GM19328 (cell line): ENCODE measurements around the gene ZC3H7A.
A peak's percentile ranks its signal among the peaks of the same experiment; 100 is the strongest.
"Not testable (repeated sequence)": the region's sequence is repeated elsewhere in the genome, so short reads cannot be mapped to it uniquely, and the experiment has no call there.

Source experiments
- ATAC-seq: cut with Tn5 transposase; IDR thresholded peaks from one replicate; pipeline ENCODE4 v1.9.1; 2021; ENCODE audit warnings: mild to moderate bottlenecking, moderate library complexity; ENCODE audit not compliant: unreplicated experiment

The ZC3H7A gene, protein sequence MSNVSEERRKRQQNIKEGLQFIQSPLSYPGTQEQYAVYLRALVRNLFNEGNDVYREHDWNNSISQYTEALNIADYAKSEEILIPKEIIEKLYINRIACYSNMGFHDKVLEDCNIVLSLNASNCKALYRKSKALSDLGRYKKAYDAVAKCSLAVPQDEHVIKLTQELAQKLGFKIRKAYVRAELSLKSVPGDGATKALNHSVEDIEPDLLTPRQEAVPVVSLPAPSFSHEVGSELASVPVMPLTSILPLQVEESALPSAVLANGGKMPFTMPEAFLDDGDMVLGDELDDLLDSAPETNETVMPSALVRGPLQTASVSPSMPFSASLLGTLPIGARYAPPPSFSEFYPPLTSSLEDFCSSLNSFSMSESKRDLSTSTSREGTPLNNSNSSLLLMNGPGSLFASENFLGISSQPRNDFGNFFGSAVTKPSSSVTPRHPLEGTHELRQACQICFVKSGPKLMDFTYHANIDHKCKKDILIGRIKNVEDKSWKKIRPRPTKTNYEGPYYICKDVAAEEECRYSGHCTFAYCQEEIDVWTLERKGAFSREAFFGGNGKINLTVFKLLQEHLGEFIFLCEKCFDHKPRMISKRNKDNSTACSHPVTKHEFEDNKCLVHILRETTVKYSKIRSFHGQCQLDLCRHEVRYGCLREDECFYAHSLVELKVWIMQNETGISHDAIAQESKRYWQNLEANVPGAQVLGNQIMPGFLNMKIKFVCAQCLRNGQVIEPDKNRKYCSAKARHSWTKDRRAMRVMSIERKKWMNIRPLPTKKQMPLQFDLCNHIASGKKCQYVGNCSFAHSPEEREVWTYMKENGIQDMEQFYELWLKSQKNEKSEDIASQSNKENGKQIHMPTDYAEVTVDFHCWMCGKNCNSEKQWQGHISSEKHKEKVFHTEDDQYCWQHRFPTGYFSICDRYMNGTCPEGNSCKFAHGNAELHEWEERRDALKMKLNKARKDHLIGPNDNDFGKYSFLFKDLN

GRCh38 chr16:11797166-11797956 lies at the start of gene ZC3H7A:
TSS of gene ZC3H7A (minus strand) at chr16:11797258. CDS start at chr16:11782354, 14,904 bp downstream.
- ATAC-seq = peak; percentile 94

- ATAC-seq = no peak
These were observed 47.4 kb upstream of the ZC3H7A start for GRCh38 chr16:11844499-11844898.

GRCh38 chr16:11843861-11844260 lies 46.8 kb upstream of the ZC3H7A start:
- ATAC-seq = no peak

- no peak for ATAC-seq
These were observed 46.1 kb upstream of the ZC3H7A start for GRCh38 chr16:11843206-11843605.

GRCh38 chr16:11841026-11841425 lies 44.0 kb upstream of the ZC3H7A start:
- no peak for ATAC-seq

- ATAC-seq = no peak
These were observed 39.7 kb upstream of the ZC3H7A start for GRCh38 chr16:11836650-11837244.

DNA sequence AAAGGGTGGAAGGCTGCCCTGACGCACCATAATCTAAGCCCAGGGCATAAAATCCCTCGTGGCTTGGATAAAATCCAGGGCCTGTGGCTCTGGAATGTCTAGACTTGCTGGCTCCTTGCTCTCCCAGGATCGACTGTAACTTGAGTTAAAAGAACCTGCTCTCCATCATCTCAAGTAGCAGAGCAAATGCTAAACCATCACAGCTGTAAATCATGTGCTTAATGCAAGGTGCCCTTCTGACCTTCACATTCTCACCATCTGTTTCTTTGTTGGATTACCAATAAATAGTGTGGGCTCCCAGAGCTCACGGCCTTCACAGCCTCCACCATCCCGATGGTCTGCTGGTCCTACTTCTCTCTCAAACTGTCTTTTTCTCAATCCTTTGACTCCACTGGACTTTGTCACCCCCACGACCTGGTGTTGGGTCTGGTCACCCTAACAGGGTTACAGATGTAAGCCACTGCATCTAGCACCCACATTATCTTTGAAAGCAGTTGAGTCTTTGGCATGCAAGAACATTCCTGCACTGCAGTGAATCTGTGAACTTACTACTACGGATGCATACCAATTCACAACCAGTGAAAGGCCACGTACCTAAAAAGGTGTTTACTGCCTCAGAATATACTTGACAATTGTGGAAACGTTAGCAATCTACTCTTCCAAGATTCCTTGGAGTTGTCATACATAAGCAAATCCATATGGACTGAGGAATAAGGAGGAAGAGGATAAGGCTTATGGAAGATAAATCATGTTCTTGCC lies 39.0 kb upstream of the ZC3H7A start:
- no peak for ATAC-seq

- no peak for ATAC-seq
These were observed 38.3 kb upstream of the ZC3H7A start for GRCh38 chr16:11835309-11835708.

GRCh38 chr16:11833951-11834695 lies 37.1 kb upstream of the ZC3H7A start:
- no peak for ATAC-seq

DNA sequence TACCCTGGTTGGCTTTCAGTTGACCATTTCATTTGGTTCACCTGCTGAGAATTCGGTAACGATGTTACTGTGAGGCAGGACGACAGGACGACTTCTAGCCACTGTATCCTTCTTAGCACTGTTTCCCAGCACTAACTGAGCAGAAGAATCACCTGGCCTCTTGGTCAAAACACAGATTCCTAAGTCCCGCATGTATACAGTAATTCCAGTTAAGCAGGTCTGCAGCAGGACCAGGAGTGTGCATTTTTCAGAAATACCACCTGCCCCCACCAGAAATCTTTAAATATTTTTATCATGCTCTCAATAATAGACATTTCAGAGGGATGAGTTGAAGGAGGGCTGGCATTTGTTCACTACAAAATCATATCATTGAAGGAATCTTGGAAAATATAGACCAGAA lies 31.6 kb upstream of the ZC3H7A start:
- no peak for ATAC-seq

GRCh38 chr16:11825520-11826165 lies 28.6 kb upstream of the ZC3H7A start:
- ATAC-seq = not testable (repeated sequence)

DNA sequence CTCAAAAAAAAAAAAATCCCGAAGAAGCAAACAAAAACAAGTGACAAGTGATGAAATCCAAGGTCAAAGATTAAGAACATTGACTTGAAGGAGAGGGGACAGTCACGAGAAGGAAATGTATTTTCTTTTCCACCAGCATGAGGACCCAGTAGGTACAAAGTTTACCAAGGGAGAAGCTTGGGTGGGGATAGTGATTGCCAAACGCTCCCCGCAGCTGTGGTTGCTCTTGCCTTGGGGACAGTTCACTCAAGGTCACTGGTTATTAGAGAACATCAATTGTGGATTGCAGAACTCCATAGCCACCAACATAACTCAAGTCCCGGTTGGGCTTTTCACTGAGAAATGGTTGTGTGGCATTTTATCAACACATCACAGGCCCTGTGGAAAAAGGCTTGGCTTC lies 27.3 kb upstream of the ZC3H7A start:
- no peak for ATAC-seq

GRCh38 chr16:11823645-11824044 lies 26.6 kb upstream of the ZC3H7A start:
- not testable (repeated sequence) for ATAC-seq

DNA sequence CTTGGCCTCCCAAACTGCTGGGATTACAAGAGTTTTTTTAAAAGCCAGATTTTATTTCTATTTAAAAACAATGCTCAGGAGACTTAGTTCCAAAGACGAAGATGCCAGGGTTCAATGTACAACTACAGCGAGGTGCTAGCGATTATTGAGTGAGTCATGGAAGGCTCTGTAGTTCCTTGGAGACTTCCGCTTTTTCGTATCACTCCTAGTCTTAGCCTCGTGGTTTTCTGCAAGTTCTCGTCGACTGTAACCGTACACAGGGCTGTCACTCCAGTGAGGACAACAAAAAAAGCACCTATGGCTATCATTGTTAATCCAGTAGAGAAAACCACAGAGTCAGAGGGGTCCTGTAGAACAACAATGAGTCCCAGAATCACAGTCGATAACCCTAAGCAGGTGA lies 22.7 kb upstream of the ZC3H7A start:
- ATAC-seq = no peak

DNA sequence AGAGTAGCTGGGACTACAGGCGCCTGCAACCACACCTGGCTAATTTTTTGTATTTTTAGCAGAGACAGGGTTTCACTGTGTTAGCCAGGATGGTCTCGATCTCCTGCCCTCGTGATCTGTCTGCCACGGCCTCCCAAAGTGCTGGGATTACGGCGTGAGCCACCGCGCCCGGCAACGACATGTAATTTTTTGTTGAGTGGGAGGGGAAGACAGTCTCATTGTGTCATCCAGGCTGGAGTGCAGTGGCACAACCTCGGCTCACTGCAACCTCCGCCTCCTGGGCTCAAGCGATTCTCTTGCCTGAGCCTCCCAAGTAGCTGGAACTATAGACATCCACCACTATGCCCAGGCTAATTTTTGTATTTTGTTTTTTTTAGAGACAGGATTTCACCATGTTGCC lies 21.9 kb upstream of the ZC3H7A start:
- ATAC-seq = not testable (repeated sequence)

DNA sequence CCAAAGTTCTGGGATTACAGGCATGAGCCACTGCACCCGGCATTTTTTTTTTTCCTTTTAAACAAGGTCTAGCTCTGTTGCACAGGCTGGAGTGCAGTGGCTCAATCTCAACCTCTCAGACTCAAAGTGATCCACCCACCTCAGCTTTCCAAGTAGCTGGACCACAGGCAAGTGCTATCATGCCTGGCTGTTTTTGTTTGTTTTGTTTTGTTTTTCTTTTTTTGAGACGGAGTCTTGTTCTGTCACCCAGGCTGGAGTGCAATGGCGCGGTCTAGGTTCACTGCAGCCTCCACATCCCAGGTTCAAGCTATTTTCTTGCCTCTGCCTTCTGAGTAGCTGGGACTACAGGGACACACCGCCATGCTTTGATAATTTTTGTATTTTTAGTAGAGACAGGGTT lies 19.1 kb upstream of the ZC3H7A start:
- ATAC-seq = no peak

DNA sequence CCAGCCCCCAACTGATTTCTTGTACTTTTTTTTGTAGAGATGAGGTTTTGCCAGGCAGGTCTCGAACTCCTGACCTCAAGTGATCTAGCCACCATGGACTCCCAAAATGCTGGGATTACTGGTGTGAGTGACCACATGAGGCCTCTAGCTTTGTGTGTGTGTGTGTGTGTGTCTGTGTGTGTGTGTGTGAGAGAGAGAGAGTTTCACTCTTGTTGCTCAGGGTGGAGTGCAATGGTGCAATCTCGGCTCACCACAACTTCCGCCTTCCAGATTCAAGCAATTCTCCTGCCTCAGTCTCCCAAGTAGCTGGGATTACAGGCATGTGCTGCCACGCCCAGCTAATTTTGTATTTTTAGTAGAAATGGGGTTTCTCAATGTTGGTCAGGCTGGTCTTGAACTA lies 17.7 kb upstream of the ZC3H7A start:
- ATAC-seq = not testable (repeated sequence)

DNA sequence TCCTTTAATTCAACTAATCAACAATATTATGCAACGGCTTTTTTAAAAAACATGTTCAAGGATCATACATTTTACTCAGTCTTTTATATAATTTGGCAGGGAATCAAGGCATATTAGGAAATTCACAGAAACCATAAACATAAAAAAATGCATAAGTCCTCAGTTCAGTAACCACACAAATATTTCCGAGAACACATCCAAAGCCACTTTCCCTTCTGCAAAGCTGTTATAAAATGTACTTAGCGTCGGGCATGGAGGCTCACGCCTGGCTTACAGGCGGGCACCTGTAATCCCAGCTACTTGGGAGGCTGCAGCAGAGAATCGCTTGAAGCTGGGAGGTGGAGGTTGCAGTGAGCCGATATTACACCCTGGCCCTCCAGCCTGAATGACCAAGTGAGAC lies 9.7 kb upstream of the ZC3H7A start:
- no peak for ATAC-seq

DNA sequence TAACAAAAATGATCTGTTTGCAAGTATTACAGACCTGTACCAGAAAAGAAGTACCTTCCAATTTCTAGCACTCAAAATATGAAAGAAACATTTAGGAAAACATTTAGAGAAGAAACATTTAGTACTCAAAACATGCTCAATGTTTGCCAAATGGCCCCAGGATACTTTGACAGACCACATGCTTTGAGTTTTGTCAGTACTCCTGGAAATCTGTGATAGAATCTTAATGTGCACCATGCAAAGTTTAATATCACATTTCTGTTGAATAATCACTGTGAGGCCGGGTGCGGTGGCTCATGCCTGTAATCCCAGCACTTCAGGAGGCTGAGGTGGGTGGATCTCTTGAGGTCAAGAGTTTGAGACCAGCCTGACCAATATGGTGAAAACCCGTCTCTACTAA lies 8.5 kb upstream of the ZC3H7A start:
- ATAC-seq = no peak
